Stomach (tissue), 4 donors: ENCODE results near the gene ITPRIPL2.

Experiments used
- CTCF ChIP-seq, 7 experiments: fragments of 450-650 bp in 4 of 7; fragments of 200-600 bp in 3 of 7; sonication (generic) in 3 of 7; IDR thresholded peaks; one replicate each; pipeline ENCODE4 v1.5.1; 2016 to 2019; ENCODE audit warnings: antibody characterized with exemption in 7 of 7, control low read depth in 2 of 7, mild to moderate bottlenecking in 1 of 7
- POLR2A ChIP-seq, 4 donors: fragments of 450-650 bp; IDR thresholded peaks; one replicate each; pipeline ENCODE4 v1.6.1; 2016; ENCODE audit warnings: antibody characterized with exemption in 4 of 4, control low read depth in 2 of 4, mild to moderate bottlenecking in 1 of 4, moderate library complexity in 1 of 4

- TF ChIP-seq CTCF (IDR thresholded peaks at IDR 0.05), result no peak
- TF ChIP-seq POLR2A (IDR thresholded peaks at IDR 0.05), result no peak
Observed at GRCh38 chr16:19128454-19129200, 14.9 kb downstream of the ITPRIPL2 start.
